GM18499 (cell line): ENCODE results near the gene CST4.
"Not testable (repeated sequence)": the region's sequence is repeated elsewhere in the genome, so short reads cannot be mapped to it uniquely, and the experiment has no call there.

Experiments
- ATAC-seq: cut with Tn5 transposase; IDR thresholded peaks from one replicate; pipeline ENCODE4 v1.9.1; 2021; ENCODE audit warnings: moderate number of reproducible peaks; ENCODE audit not compliant: insufficient read depth, unreplicated experiment

The CST4 gene

DNA sequence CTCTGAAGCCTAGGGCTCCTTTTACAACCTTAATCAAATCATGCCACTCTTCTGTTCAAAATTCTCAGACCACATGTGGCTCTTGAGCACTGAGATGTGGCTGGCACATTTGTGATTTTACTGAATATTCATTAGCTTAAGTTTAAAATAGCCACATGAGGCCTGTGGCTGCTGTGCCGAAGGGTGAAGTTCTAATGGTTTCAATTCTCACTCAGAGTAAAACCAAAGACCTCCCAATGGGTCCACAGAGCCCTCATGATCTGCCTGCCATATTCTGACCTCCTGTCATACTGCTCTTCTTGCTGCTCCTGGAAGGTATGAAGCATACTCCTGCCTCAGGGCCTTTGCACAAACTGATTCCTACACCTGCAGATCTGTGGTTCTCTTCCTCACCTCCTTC lies 43.3 kb downstream of the CST4 start:
- ATAC-seq = no peak

GRCh38 chr20:23644164-23644563 lies 44.7 kb downstream of the CST4 start:
- no peak for ATAC-seq

GRCh38 chr20:23643659-23644058 lies 45.2 kb downstream of the CST4 start:
- no peak for ATAC-seq

- no peak for ATAC-seq
Observed at GRCh38 chr20:23641936-23642751, 46.7 kb downstream of the CST4 start.

GRCh38 chr20:23640671-23641667 lies 47.9 kb downstream of the CST4 start:
- no peak for ATAC-seq

GRCh38 chr20:23640018-23640601 lies 48.7 kb downstream of the CST4 start:
- ATAC-seq = no peak

GRCh38 chr20:23639490-23639958 lies 49.3 kb downstream of the CST4 start:
- ATAC-seq = no peak

DNA sequence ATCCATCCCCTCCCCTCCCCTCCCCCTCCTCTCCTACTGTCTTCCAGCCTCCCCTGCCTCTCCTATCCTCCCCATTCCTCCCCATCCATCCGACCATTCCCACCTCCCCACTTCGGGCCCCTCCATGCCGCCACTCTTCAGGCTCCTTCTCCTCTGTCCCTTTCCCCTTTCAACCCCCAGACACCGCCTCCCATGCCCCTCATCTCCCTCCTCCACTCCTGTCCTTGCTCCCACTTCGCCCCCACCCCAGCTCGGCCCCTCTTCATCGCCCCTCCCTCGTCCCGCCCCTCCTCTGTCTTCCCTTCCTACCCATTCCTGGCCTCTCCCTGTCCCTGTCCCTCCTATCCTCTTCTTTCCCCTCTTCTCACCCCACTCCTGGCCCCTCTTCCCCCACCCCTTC lies 50.5 kb downstream of the CST4 start:
- ATAC-seq = no peak

DNA sequence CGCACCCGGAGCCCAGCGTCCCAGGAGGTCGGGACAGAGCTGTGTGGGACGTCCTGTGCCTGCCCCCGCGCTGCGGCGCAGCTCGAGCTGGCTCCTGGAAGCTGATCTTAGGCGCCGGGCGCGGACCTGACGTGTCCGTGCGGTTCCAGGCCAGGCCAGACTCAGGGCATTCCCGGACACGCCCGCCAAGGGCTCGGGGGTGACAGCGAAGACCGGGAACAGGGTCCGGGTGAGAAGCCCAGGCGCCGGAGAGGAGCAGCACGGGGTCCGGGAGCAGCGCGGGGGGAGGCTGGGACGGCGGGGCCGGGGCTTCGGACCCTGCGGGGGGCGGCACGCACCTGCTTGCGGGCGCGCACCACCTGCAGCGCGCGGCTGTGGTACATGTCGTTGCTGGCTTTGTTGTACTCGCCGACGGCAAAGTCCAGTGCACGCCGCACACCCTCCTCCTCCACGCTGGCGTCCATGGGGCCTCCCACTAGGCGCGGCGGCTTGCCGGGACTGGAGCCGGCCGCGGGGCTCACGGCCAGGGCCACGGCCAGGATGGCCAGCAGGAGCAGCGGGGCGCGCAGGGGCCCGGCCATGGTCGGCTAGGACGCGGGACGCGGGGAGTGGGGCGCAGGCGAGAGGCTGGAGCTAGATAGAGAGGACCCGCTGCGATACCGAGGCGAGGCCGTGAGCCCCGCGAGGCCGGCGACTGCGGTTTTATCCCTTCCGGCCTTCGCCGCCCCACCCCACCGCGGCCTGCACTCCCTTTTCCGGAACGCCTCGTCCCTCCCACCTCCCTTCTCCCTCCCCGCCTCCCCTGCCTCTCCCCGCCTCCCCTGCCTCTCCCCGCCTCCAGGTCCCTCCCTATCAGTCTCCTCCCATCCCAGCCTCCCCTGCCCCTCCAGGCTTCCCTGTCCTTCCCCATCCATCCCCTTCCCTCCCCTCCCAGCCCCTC lies 51.3 kb downstream of the CST4 start, which contains the start of gene CST3:
Gene CST3 (minus strand): TSS at position 674 of the 940 bp plus-strand sequence. CDS start 93 bp downstream, at position 581.
- no peak for ATAC-seq

DNA sequence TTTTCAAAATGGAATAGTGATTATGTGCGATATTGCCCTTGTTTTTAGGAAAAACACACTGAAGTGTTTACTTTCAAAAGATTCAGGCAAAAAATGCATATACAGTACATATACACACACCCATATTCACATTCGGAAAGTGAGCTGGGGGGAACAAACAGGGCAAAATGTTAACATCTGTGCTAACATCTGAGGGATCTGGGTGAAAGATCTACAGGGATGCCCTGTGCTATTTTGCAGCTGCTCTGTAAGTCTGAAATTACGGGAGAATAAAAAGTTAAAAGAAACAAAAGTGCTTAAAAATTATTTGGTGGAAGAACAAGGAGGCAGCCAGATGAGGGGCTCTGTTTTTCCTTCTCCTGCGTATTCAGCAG lies 51.9 kb downstream of the CST4 start:
- no peak for ATAC-seq

GRCh38 chr20:23636182-23636907 lies 52.5 kb downstream of the CST4 start:
- no peak for ATAC-seq

DNA sequence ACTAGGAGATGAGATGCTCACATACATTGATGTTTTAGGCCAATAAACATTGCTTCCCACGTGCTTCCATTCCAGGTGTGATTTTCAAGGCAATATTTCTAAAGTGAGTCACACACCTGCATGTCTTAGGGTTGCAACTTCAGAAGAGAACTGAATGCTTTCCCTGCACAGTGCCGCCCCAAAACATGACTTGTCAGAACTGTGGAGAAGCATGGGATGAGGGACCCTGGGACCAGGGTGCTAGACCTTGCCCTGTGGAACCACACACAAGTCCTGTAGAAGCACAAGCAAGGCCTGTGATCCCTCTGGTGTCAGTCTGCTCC lies 53.1 kb downstream of the CST4 start:
- not testable (repeated sequence) for ATAC-seq
